ENCODE measurements around the gene TWF2.
A peak's percentile ranks its signal among the peaks of the same experiment; 100 is the strongest.
"Not testable (repeated sequence)": the region's sequence is repeated elsewhere in the genome, so short reads cannot be mapped to it uniquely, and the experiment has no call there.

Gene TWF2

GRCh38 chr3:52238761-52239701 is at the start of gene TWF2:
Gene TWF2, minus strand, starts transcription at chr3:52239158. Its CDS starts 142 bp downstream, at chr3:52239016.
- DNase-seq: peak; percentile 54 to 82

GRCh38 chr3:52288674-52289073 is 49.7 kb upstream of the TWF2 start:
- no peak for DNase-seq

- DNase-seq: no peak
Observed at GRCh38 chr3:52286777-52287110, 47.8 kb upstream of the TWF2 start.

- DNase-seq: not testable (repeated sequence)
Observed at GRCh38 chr3:52284051-52284450, 45.1 kb upstream of the TWF2 start.

GRCh38 chr3:52283306-52283705 is 44.3 kb upstream of the TWF2 start:
- no peak for DNase-seq

DNA sequence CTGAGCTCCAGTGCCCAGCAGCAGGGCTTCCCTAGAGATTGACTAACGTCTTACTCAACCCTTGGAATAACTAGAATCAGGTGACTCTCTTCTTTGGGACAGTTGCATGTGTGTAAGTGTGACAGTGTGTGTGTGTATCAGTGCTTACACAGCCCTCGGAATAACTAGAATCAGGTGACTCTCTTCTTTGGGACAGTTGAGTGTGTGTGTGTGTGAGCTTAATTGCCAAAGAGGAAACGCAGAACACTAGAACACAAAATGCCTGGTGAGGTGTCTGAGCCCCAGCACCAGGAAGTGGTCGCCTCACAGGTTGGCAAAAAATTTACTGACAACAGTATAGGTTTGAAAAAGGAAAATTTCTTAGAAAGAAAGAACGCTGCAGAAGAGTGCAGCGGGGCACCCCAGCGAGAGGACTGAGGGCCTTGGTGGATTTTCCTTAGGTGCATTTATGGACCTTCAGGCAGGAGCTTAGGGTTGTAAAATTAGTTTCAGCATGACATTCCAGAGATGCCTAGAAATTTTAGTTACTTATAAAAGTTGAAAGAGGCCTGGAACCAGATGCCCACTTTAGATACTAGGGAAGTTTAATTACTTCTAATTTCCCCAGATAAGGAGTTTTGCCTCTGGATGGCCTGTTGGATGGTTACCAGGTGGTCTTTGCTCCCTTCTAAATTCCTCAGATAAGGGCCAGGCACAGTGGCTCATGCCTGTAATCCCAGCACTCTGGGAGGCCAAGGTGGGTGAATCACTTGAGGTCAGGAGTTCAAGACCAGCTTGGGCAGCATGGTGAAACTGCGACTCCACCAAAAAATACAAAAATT is 43.2 kb upstream of the TWF2 start:
- no peak for DNase-seq

DNA sequence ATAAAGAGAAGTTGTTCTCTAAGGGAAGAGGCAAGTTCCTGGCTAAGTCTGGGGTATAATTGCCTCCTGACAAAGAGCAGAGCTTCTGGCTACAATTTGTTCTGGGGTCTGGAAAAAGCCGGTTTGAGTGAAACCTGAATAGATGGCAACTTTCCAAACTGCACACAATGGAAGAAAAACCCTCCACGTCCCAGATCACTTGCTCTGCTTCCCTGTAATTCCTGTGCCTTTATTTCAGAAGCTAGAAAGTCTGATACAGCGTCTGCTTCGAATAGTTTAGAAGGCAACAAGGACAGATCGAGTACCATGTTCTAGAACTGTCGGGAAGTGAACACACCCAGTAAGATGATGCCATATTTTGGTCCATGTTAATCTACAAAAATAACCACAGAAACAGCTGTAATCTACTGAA is 41.1 kb upstream of the TWF2 start:
- DNase-seq: peak in 1 of 2 experiments; percentile 7

- no peak for DNase-seq
Observed at GRCh38 chr3:52279596-52279995, 40.6 kb upstream of the TWF2 start.

DNA sequence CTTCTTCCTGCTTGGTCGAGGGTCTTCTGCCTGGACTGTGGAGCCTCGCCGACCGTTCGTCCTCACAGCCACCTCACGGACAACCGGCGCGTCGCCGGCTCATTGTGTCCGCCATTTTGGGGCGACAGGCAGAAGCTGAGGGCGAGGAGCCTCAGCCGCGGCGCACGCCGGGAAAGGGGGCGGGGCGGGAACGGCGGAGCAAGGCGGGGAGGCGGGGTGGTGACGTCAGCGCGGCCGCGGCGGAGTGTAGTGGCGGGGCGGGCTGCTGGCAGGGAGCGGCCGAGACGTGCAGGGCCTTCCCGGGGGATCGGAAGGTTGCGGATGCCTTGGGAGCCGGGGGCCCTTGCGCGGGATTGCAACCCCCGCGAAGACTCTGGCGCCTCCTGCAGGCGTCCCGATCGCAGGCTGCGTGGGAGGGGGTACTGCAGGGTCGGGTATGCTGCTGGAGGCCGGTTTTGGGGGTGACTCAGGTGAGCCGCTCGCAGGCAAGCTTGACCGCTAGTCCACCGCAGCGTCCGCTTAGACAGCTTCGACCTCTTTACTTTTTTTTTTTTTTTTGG is 39.6 kb upstream of the TWF2 start, which contains the start of gene WDR82:
WDR82 (minus strand) TSS at position 140 of the 560 bp plus-strand sequence. CDS start 288 bp downstream, outside the sequence.
- DNase-seq: peak; percentile 66 to 89

DNA sequence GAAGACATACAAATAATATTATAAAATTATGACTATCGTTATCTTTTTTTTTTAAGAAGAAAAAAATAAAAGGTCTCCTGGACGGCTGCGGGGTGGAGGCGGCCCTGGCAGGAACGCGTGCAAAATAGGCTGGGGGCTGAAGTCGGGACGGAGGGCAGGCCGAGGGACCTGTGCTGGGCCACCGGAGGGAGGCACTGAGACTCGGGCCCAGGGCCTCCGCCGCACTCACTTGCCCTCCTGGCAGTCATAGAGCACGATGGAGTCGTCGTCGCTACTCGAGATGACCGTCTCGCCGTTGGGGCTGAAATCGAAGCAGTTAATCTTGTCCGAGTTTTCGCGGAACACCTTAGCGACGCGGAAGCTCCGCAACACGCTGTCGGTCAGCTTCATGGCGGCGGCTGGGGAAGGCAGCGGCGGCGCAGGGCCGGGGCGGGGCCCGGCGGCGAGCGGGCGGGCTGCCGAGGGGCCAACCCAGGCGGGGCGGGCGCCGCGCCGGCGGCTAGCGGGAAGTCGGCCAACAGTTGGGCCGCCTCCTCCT is 39.1 kb upstream of the TWF2 start:
- peak in 1 of 2 experiments; percentile 51 for DNase-seq

DNA sequence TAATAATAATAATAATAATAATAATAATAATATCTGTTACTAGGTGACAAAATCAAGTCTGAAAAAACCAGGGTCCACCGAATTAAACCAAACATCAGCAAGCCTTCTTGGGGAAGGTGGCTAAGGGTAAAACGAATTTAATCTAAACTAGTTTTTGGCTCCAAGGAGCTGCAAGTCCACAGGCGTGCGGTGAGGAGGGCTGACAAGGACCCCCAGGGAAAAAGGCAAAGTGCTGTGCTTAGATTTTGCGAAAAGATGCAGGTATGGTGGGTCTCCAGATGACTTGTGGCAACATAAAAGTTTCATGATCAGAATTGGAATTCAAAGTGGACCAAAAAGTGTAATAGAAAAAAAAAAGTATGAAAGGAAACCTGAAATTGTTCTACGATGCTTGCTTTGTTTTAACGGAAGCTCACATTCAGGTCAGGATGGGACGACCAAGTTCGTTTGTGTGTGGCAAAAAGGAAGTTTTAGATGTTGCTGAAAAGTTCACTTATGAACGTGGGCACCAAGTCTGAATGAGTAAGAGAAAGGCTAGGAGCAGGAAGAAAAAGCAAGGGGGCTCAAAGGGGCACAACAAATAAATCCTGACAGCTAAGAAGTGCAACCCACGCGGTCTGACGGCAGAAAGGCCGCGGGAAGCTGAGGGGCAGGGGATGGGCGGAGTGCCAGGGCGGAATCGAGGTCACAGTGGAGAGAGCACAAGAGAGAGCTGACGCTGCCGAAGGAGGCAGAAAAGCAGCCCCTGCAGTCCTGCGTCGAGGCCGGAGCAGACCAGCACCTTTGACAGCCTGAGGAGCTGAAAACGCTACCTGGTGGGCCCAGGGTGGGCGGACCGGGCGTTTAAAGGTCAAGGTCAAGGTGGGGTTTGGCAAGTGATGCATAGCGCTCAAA is 38.4 kb upstream of the TWF2 start:
- peak in 1 of 2 experiments; percentile 47 for DNase-seq

DNA sequence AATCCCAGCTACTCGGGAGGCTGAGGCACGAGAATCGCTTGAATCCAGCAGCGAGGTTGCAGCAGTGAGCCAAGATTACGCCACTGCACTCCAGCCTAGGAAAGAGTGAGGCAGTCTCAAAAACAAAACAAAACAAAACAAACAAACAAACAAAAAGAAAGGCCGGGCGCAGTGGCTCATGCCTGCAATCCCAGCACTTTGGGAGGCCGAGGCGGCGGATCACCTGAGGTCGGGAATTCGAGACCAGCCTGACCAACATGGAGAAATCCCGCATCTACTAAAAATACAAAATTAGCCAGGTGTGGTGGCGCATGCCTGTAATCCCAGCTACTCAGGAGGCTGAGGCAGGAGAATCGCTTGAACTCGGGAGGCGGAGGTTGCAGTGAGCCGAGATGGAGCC is 35.8 kb upstream of the TWF2 start:
- not testable (repeated sequence) for DNase-seq

DNA sequence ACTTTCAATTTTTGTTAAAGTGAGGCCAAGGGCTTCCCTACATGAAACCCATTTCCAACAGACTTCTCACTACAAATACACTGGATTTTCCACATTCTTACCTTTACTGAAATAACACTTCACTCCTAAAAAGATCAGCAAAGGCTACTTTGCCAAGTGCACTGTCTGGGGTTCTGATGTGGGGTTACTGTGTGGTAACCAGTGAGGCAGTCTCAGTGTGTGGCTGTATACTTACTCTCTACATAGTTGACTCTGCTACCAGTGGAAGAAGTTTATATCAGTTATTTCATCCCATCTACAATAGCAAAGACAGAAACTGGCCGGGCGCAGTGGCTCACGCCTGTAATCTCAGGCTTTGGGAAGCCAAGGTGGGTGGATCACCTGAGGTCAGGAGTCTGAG is 33.9 kb upstream of the TWF2 start:
- DNase-seq: no peak

DNA sequence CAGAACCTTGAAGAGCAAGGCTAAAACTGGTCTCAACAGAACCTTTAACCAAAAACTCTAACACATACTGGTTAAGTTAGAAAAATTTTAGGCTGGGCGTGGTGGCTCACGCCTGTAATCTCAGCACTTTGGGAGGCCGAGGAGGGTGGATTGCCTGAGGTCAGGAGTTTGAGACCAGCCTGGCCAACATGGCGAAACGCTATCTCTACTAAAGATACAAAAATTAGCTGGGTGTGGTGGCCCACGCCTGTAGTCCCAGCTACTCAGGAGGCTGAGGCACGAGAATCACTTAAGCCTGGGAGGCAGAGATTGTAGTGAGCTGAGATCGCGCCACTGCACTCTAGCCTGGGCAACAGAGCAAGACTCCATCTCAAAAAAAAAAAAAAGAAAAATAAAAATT is 33.2 kb upstream of the TWF2 start:
- not testable (repeated sequence) for DNase-seq

- DNase-seq: no peak
Observed at GRCh38 chr3:52270252-52270754, 31.3 kb upstream of the TWF2 start.

DNA sequence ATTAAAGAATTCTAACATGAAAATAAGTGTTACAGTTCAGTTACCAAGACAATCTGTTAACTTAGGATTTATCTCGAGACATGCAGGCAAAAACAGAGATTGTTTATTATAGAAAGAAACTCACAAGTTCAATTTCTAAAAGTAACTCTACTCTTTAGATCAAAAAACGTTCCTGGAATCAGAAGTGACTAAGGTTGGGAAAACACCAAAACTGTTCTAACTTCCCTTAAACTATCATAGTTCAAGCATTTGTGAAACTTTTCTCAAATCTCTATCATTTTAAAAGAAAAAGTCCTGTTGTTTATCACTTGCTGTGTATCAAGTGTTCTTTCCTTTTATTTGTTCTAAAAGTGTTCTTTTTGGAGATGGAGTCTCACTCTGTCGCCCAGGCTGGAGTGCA is 30.8 kb upstream of the TWF2 start:
- no peak for DNase-seq

DNA sequence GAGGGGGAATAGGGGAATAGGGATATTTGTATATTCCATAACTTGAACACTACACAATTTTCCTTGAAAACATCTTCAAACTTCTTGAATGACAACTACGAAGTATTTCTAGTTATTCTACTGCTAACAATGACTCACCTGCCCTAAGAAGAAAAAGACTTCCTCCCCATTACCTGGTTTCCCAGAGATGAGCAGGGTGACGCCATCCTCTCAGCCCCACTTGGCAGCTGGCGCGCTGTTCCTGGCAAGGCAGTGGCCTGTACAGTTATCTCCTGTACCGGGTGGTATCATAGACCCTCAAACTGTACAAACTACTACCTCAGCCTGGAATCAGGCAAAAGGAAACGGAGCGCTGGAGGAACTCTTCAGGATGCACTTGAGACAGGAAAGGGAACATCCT is 29.1 kb upstream of the TWF2 start:
- no peak for DNase-seq

GRCh38 chr3:52265387-52265786 is 26.4 kb upstream of the TWF2 start:
- DNase-seq: no peak

GRCh38 chr3:52262447-52262846 is 23.5 kb upstream of the TWF2 start:
- DNase-seq: no peak

- no peak for DNase-seq
Observed at GRCh38 chr3:52259448-52259847, 20.5 kb upstream of the TWF2 start.

GRCh38 chr3:52259035-52259434 is 20.1 kb upstream of the TWF2 start:
- no peak for DNase-seq

GRCh38 chr3:52257911-52258310 is 19.0 kb upstream of the TWF2 start:
- no peak for DNase-seq

Measured in NCI-H446 (cell line).